ENCODE data around the gene LRRC42.

The LRRC42 gene

DNA sequence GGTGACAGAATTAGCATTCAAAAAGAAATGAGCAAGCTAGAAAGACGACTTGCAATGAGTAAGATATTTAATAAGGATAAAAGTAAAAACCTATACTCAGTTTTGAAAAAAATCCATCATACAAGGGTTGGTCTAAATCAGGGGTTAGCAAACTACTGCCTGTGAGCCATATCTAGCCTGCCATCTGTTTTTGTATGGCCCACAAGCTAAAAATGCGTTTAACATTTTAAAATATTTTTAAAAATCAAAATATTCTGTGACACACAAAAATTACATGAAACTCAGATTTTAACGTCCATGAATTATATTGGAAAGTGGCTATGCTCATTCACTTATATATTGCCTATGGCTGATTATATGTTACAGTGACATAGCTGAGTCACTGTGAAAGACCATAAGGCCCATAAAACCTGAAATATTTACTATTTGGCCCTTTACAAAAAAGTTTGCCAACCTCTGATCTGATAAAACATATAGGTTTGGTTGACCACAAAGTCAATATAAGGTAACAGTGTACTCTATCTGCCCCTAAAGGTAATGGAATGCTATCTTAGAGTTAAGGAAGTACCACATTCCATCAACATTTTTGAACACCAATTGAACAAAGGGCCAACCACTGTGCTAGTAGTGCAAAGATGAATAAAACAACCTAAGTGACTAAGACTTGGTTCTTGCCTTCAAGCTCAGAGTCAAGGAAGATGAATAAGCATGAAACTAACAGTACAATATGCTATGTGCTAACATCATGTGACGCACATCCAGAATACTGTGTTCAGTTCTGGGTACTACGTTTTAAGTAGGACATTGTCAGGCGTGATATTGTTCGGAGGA lies 3.8 kb upstream of the LRRC42 start:
- DNase-seq = no peak

DNA sequence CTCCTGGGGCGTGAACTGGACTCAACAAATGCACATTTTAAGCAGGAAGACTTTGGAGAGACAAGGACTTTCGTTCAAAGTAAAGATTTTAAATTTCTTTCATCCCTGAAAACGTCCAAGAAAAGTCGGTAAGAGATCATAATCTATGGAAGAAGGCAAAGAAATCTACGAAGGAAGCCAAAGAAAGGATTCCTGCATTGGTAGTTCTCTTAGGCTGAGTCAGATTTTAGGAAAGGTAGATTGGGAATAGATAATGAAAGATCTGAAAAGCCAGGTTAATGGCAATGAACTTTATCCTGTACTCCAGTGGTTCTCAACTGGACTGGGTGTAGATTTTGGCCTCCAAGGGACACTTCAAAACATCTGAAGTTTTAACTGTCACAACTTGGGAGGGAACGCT lies 3.1 kb upstream of the LRRC42 start:
- no peak for DNase-seq

DNA sequence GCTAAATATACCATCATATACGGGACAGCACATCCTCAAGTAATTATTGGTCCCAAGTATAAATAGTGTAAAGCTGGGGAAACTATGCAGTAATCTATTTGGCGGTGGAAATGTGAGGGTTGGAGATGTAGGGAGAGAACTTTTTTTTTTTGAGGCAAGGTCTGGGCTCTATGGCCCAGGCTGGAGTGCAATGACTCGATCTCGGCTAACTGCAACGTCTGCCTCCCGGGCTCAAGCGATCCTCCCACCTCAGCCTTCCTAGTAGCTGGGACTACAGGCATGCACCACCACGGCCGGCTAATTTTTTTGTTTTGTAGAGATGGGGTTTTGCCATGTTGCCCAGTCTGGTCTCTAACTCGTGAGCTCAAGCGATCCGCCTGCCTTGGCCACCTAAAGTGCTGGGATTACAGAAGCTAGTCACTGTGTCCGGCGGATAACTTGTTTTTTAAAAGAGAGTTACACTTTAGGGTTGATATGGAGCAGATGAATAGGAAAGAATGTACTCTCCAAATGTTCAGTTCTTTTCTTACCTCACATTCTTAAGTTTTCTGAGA lies 2.6 kb upstream of the LRRC42 start:
- no peak for DNase-seq

DNA sequence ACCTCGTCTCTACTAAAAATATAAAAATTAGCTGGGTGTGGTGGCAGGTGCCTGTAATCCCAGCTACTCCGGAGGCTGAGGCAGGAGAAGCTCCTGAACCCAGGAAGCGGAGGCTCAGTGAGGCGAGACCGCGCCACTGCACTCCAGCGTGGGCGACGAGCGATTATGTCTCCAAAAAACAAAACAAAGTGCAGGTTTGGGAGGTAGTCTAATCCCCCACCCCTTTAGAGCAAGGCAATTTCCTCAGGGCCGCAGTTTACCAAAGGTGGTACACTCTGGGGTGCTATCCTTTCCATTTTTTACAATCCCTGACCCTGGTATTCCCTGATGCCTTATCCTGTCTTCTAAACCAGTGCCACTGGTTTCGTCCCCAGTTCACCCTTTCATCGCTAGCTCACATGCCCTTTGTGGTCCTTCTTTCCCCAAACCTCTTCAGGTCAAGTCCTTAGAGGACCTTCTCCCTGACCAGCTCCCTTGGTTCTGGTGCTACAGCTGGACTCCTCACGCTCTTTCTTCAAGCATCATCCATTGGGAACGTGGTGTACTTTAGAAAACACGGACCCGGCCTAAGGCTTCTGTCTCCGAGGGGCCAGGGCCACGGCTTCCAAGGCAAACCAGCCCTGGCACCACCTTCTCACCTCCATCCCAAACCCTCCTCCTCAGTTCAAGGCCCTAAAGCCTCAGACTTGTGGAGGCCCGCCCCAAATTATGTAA lies 1.5 kb upstream of the LRRC42 start:
- no peak for DNase-seq

DNA sequence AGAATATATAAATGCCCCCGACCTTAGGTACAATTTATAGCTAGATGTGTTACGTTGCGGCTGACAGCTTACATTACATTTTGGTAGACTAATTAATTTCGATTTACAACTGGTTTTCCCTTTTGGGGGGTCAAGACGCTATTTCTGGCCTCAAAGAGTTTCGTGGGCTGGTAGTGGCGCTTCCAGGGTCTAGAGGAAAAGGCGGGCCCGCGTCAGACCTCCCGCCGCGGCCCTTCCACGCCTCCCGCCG lies 1.0 kb upstream of the LRRC42 start:
- no peak for DNase-seq

DNA sequence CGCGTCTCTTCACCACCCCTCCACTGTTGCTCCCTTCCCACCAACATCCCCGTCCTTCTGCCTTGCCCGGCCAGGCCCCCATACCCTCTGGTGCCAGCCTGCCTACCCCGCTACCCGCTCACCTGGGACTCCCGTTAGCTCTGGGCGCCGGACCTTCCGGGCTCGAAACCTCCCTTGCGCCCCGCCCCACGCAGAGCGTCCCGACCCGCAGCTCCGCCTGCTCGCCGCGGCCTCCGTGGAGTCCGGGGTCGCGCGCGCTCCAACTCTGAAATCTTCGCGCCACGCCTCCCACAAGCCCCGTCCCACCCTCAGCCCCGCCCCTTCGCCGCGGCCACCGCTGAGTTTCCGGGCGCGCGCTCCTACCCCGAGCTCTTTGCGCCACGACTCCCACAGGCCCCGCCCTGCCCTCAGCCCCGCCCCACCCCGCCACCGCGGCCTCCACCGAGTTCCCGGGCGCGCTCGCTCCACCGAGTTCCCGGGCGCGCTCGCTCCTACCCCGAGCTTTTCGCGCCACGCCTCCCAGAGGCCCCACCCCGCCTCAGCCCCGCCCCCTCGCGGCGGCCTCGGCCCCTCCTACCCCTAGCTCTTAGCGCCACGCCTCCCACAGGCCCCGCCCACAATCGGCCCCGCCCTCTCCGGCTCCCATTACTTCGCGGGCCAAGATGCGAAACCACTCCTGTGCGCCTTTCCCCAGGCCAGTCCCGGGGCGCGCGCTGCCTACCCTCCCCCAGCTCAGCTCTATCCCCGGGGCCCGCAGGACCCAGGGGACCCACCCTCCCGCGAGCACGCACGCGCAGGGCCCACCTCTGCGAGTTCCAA lies 508 bp upstream of the LRRC42 start, which contains the start of gene IFT25:
TSS of gene IFT25 (minus strand) at position 267 of the 819 bp plus-strand sequence. CDS start 5,617 bp downstream, outside the sequence.
- DNase-seq = peak; percentile 97

DNA sequence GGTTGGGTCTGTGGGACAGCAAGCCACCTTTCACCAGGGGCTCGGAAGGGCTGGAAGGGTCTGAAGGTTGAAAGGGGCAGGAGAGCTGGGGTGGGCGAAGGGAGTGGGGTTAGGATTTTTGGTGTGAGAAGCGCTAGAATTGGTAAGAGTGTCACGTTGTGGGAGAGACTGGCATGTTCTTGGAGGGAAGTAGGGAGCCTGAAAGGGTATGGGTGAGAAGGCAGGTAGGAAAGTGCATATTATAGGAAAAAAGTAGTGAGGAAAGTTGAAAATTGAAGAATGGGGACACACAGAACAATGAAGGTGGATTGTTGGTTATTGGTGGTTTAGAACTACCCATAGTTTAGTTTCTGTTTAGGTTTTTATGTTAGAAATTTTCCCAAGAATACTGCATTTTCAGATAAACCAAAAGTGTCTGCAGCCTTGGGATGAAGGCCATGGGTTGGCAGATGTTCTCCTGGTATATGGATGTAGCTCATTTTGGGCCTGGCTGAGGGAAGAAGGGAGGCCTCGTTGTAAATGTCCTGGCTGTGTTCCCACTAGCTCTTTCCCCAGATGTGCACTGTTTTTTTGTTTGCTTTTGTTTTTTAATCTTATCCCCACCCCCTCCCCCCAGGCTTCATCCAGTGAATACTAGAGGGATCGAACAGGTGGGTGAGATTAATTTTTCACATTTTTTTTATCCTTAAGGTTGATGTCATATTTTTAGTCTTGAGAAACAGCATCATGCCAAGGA lies 1.2 kb downstream of the LRRC42 start:
- no peak for DNase-seq

DNA sequence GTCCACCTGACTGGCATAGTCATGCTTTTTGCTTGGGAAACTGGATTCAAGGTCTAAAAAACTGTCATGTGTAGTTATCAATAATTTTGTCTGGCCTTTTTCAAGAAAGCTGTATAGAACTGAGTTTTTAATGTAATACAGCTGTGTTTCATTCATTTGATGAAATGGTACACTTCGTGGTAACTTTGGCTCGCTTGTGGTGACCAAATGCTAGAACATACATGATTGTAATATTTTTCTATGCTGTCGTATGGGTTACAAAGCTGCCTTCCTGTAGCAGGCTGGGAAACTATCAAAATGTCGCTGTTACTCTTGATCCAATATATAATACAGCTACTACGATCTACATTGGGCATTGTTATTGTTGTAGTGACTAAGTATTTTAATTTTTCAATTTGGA lies 2.1 kb downstream of the LRRC42 start:
- no peak for DNase-seq

DNA sequence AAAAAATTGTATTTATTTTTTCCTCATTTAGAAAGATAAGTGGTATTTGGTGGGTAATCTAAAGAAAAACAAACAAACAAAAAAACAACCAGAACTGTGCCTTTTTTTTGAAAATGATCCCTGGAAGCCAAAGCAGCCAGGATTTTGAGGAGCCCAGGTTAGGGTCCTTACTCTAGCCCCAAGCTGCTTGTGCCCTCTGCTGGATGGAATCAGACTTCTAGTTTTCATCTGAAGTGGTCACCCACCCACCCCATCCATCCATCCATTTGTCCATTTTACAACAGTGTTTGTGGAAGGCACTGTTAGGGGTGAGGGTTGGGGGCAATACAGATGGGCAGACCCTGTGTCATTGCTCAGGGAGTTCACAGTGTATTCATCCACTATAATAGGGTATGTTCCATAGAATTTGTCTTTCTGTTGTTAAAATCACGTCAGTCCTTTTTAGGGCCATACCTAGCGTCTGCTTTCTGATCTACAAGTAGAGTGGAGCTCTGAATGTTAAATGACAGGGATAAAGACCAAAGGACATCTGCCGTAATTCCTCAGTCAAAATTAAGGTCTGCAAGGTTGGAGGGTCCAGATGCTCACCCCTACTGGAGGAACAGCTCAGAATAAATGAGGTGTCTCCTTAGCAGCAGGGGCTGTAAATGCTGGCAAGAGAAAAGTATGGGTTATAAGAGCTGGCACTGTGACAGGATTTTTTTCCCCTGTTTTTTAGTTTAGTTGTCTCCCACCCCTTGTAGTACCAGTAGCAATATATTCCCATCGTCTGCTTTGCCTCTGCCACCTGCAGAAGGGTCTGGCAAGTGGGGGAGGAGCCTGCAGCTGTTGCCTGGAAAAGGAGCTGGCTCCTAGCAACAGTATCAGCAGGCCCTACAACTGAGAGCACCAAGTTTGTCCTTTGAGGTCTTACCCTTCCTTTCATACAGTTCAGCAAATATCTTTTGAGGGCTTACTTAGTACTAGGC lies 3.2 kb downstream of the LRRC42 start:
- peak; percentile 44 for DNase-seq

DNA sequence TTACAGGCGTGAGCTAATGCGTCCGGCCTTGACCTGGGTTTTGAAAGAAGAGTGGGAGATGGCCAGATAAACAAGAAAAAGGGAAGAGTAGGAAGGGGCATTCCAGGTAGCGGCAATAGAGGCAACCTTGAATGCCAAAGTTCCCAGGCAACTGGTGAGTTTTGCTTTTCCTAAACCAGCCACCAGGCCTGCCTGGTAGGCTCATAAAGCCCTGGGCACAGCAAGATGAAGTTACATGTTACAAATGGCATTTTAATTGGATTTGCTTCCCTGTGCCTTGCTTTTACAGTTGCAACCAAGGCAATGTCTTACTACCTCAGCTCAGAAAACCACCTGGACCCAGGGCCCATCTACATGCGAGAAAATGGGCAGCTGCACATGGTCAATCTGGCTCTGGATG lies 5.5 kb downstream of the LRRC42 start:
- no peak for DNase-seq

DNA sequence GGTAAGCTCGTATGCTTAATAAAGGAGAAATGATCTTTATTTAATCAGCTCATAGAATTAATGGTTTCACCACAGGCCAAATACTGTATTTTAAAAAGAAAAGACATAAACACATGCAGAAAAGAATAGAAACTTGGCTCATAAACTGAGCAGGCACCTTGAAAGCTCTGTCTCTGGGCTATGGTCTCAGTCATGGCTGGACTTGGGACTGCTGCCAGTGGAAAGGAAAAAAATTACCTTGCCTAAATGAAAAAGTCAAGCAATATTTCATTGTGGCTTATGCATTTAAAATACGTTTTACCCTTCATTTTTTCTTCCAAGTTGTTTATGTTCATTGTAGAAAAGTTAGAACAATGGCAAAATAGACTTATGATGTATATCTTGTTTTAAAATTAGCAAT lies 8.0 kb downstream of the LRRC42 start:
- no peak for DNase-seq

DNA sequence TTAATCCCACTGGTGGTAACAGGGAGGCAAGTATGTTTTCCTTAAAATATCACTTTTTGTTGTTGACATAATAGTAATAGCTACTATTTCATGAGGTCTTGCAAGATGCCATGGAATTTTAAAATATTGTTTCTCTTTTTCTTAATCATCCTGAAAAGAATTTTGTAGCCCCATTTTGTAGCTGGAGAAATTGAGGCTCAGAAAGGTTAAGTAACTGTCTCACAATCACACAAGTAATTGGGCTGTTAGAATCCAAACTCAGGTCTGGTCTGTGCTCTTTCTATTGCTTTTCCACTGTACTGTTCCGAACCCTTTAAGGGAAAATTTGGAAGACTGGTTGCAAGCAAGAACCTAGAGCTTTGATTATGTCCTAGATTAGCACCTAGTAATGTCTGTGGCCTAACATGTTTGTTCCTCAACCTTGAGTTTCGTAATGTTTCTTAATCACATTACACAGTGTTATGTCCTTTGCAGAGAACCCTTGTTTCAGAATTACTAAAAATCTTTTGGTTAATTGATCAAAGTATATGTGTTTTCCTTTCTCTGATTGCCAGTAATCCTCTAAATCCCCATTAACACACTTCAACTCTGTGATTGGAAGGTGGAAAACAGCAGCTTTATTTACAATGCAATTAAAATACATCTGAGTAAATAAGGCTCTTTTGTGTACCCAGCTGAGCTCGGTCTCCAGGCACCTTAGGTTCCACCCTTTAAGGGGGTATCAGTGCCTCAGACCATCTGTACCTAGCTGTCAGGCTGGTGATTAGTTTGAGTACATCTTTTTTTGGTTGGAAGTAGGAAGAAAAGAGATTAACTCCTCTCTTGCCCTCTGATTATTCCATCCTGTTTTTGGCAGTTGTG lies 10.4 kb downstream of the LRRC42 start:
- DNase-seq = no peak

DNA sequence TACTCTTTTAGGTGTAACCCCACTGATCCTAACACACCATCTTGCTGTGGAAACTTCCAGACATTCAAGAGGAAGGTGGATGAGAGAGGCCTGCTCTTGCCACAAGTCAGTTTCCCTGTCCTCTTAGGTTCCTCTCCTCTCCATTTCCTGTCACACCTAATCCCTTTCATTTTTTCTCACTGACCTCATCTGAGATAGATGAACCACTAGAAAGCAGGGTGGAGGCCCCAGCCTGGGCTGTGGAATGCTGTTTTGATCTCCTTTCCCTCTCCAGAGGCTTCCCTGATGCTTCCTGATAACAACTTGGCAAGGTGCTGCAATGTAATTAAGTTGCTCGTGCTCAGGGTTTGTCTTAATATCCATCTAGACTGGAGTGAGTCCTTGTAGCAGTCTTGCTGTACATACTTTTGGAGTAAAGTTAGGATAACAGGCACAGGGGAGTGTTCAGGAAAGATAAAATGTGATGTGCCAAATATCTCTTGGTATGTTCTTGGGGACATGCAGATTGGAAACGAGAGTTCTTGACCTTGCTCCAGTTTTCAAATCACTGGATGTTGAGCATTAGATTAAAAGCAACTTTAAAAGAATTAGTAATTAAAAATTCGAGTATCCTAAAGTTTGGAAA lies 11.2 kb downstream of the LRRC42 start:
- DNase-seq = no peak

DNA sequence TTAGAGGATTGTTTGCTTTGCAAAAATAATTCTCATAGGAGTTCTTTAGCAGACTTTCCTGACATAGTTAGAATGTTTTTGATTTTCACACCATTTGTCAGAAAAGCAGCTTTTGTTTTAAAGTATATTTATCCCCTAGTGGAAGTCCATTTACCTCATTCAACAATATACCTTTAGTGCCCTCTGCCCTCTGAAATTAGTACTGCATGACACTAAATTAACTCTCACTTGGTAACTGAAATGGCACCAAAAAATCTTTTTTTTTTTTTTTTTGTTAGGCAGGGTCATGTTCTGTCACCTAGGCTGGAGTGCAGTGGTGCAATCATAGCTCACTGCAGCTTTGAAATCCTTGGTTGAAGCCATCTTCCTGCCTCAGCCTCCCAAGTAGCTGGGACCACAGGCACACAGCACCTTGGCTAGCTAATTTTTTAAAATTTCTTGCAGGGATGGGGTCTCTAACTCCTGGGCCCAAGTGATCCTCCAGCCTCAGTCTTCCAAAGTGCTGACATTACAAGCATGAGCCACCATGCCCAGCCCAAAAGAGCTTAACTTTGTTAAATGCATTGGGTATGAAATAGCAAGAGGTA lies 13.6 kb downstream of the LRRC42 start:
- peak; percentile 75 for DNase-seq

DNA sequence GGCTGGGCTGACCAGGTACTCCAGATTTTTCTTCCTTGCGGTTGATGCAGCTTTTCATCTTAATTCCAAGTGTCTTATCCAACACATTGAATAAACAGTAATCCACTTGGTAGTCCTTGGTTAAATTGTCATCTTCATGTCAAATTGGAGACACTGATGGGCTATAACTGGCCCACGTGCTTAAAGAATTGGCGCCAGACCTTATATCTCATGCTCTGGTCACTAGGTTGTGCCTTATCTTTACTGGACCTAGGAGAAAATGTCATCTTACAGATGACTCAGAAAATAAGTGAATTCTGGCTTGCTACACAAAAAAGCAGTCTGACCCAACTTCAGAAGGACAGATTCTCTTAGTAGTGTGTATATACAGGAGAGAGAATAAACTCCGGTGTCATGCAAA lies 16.2 kb downstream of the LRRC42 start:
- DNase-seq = no peak

DNA sequence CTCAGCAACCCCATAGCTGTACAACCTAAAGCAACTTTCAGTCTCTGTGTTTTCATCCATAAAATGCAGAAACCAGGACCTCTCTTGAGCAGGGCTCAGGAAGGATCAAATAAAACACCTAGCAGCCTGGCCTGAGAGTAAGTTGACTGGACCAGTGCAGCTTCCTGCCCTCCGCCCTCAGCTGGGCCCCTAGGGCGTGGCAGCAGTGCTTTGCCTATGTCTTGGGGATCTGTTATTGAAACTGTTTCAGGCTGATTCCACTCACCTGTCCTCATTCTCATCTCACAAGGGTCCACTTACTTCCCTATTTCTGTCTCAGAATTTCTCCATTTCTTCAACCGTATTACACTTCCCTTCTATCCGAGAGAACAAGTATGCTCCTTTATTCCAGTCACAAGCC lies 17.3 kb downstream of the LRRC42 start:
- DNase-seq = no peak

DNA sequence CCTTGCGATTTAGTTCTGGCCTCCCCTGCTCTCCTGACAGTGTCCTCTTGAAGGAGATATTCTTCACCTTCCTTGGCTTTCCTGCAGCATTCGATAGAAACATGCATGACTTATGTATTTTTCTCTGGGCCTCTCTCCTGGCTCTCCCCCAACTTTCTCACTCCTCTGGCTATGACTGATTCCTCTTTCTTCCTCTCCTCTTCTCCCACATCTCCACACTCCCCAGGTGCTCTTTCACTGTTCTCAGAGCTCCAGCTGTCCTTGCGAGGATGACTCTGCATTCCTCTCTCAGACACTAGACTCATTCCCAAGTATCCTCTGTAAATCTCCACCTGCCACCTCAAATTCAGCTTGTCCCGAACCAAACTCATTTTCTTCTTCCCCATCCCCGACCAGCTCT lies 18.0 kb downstream of the LRRC42 start:
- DNase-seq = no peak

DNA sequence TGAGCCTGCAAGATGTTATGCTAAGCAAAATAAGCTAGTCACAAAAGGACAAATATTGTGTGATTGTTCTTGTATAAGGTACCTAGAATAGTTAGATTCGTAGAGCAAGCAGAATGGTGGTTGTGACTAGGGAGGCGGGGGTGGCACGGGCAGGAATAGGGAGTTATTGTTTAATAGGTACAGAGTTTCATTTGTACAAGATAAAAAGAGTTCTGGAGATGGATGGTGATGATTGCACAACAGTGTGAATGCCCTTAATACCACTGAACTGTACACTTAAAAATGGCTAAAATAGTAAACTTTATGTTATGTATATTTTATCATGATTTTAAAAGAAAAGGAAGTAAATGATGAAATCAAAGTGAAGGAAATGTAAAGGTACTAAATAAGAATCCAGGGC lies 20.6 kb downstream of the LRRC42 start:
- no peak for DNase-seq

DNA sequence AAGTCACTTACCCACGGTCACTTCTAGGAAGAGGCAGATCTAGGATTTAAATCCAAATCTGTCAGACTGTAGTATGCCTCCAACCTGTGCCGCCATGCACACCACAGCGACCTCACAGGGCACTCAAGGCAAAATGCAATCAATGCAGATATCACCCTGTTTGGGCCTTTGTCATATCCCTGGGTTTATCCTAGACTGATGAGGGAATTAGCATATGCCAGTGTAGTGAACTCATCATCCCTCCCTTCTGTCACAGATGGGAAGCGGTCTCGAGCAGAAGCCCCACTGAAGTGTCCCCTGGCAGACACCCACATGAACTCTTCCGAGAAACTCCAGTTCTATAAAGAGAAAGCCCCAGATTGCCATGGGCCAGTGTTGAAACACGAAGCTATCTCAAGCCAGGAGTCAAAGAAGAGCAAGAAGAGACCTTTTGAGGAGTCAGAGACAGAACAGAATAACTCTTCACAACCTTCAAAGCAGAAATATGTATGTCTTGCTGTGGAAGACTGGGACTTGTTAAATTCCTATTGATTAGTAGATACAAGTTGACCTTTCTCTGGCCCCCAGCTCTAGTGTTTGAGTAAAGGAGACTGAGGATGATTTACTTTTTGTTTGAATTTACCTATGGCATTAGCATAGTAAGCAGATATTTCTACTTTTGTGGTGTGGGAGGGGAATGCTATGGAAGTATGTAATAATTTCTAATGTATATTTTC lies 21.4 kb downstream of the LRRC42 start:
- DNase-seq = no peak
